HG03025 (cell line): ENCODE data around the gene HDAC10.

Experiments used
- ATAC-seq: cut with Tn5 transposase; IDR thresholded peaks from one replicate; pipeline ENCODE4 v1.9.1; 2021; ENCODE audit warnings: mild to moderate bottlenecking, moderate library complexity; ENCODE audit not compliant: unreplicated experiment, low FRiP score

The HDAC10 gene

GRCh38 chr22:50250555-50251476, at the start of gene HDAC10:
Gene HDAC10, minus strand, starts transcription at chr22:50251265. Its CDS starts 233 bp downstream, at chr22:50251032.
- ATAC-seq, result no peak

- ATAC-seq, result no peak
These were observed 49.7 kb upstream of the HDAC10 start for GRCh38 chr22:50300620-50301257.

DNA sequence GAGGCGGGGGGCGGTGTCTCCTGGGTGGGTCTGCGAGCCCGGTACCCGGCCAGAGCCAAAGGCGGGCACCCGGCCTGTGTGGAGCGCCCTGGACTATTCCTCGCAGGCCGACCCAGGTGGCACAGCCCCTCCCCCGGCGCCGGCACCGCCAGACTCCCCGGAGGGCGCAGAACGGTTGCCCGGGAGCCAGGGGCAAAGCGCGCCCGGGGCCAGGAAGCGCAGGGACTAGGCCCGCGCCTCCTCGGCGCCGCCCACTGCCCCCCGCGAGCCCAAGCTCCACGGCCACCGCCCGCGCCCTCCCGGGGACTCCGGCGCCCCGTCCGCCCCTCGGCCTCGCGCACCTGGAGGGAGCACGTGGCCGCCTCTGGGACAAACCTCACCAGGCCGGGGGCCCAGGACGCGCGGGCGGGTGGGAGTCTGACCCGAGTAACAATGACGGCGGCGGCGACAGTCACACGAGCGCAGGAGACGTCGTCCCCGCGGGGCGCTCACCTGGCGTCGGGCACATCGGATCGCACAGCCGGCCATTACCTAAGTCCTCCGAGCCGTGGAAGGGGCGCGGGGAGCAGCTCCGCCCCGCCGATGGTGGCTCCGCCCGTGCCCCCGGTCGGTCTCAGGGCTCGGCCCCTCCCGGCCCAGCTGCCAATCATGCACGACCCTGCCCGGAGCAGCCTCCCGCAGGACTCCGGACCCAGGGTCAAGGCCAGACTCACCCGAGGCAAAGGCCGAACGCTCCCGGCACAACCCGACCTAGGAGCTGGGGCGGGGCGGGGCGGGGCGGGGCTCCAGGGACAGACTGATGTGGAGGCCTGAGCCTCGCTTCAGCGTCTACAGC, 48.9 kb upstream of the HDAC10 start:
- no peak for ATAC-seq

GRCh38 chr22:50298937-50299784, 48.1 kb upstream of the HDAC10 start:
- ATAC-seq, result no peak

DNA sequence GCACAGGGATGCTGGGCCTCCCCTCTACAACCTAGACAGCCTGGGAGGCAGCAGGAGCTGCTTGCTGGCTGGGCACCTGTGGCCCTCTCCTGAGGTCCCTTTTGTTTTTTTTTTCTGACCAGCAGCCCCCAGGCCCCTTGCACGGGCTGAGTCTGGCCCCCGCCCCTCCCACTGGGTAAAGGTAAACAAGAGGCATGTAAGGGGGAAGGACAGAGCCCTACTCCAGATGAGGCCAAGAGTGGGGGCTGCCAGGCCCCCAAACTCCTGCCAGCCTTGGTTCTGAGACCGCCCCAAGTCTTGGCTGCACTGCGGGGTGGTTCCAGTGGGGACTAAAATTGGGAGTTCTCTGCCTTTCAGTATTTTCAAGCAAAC, 47.2 kb upstream of the HDAC10 start:
- ATAC-seq, result no peak

DNA sequence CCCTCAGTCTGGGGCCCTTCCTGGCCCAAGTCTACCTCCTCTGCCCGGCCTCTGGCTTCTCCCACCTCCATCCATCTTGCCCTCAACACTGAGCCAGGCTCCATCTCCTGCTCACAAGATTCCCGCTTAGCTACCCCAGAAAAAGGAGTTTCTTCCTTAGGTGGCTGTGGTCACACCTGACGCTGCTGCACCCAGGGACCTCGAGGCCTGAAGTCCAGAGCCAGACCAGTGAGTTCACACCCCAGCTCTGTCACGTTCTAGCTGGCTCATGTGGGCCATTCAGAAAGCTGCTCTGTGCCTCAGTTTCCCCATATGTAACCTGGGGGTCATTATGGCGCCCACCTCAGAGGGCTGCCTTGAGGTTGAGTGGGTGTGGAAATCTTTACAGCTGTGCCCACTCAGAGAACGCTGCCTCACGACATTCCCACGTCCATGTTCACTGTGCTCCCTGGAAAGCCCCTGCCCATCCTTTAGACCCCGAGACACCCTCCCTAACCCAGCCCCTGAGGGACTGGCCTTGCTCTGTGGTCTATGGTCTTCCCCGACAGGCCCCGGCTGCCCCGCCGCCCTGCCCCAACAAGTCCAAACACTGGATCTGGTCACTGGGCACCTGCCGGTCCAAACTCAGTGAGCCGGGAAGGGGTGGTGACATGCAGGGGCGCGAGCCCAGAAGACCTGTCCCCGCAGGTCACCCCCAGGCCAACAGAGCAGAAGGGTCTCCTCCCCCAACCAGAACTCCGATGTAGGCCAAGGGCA, 46.6 kb upstream of the HDAC10 start:
- ATAC-seq, result no peak

- ATAC-seq, result no peak
These were observed 45.8 kb upstream of the HDAC10 start for GRCh38 chr22:50296658-50297490.

- ATAC-seq, result no peak
These were observed 43.2 kb upstream of the HDAC10 start for GRCh38 chr22:50294319-50294656.

GRCh38 chr22:50293441-50294318, 42.6 kb upstream of the HDAC10 start:
- no peak for ATAC-seq

GRCh38 chr22:50292643-50293440, 41.8 kb upstream of the HDAC10 start:
- no peak for ATAC-seq

DNA sequence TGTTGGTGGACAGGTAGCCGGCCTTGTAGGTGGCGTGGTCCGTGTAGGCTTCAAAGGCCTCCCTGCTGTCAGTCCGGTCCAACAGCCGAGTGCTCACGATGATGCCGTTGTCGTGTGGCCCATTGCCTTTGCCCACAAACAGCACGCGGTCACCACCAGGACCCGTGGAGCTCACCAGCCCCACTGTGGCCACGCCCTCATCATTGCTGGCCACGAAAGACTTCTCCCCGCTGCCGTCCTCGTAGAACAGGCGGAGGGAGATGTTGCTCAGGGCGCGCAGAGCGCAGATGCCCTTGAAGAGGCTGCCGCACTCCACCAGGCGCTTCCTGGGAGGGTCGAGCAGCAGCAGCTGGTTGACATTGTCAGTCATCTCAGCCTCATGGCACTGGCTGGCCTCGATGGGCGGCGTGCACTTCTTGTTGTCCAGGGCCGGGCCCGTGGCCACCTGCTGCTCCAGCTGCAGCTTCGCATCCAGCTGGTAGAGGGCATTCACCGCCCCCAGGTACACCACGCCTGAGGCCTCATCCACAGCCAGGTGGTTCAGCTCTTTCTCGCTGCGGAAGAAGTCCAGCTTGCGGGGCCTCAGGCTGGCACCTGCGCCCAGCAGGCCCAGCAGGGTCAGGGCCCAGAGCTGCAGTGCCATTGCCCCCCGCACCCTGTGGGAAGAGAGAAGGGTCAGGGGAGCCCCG, 39.0 kb upstream of the HDAC10 start:
- no peak for ATAC-seq

GRCh38 chr22:50289151-50289941, 38.3 kb upstream of the HDAC10 start:
- no peak for ATAC-seq

- ATAC-seq, result no peak
These were observed 36.7 kb upstream of the HDAC10 start for GRCh38 chr22:50287731-50288130.

DNA sequence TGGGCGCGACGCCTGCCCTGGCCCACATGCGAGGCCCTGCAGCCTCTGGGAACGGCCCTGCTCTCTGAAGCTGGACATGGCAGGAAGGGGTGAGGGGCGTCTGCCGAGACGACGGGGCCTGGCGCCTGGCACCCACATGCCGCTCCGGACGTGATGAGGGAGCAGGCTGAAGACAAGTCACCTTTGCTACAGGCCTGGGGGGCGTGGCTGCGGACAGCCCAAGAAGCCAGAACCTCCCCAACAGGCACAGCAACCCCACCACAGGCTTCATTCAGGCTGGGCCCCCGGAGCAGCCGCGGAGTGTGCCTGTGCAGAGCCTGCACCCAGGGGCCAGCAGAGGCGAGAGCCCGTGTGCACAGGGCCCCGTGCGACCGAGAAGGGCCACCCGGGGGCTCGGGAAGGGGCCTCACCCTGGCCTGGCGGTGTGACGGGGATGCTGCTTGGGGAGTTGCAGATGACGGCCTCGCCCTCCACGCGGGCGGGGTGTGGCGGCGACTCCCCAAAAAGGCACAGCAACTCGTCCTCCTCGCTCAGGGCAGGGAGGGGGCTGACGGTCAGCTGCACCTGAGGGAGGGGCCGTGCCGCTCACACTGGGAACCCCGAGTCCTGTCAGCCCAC, 35.7 kb upstream of the HDAC10 start:
- no peak for ATAC-seq

DNA sequence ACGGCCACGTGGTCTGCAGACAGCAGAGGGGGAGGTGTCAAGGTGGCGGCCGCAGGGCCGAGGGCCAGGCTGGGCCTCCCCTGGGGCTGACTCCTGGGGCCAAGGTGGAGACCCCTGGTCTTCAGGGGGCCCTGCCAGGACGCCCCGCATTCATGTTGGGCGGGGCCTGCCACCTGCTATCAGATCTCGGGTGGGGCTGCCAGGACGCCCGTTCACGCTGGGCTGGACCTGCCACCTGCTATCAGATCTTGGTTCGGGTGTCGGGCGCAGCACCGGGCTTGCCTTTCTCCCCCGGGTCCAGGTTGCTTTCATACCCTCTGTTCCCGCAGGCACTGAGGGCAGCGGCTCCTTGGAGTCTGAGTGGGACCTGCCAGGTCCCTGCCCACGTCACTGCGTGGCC, 35.2 kb upstream of the HDAC10 start:
- ATAC-seq, result no peak
